A549 (cell line): ENCODE measurements around the gene MACF1.

Source experiments
- CBX2 ChIP-seq: fragments of 200-600 bp; sonication (generic); IDR thresholded peaks from 2 replicates; pipeline ENCODE4 v1.6.1; 2016; ENCODE audit warnings: low read depth, mild to moderate bottlenecking, borderline replicate concordance
- EP300 ChIP-seq, 2 experiments: fragments of >200 bp; sonication (Bioruptor Twin); formaldehyde crosslinking; IDR thresholded peaks; 2 replicates in 1 of 2; 3 replicates in 1 of 2; pipeline ENCODE4 v1.6.1; 2016 to 2017
- HDAC2 ChIP-seq: fragments of 200-600 bp; sonication (generic); IDR thresholded peaks from 2 replicates; pipeline ENCODE4 v1.6.1; 2016
- JUN ChIP-seq, 2 experiments: fragments of >200 bp; sonication (Bioruptor Twin); formaldehyde crosslinking; IDR thresholded peaks; 2 replicates in 1 of 2; 3 replicates in 1 of 2; pipeline ENCODE4 v1.6.1; 2016 to 2017
- ZFP36 ChIP-seq: fragments of 450-650 bp; IDR thresholded peaks from 2 replicates; pipeline ENCODE4 v1.6.1; 2014; ENCODE audit warnings: borderline replicate concordance; ENCODE audit not compliant: partially characterized antibody

- TF ChIP-seq JUN (IDR thresholded peaks at IDR 0.05) (no peak), EP300 (IDR thresholded peaks at IDR 0.05) (no peak), ZFP36 (no peak), CBX2 (no peak), HDAC2 (no peak)
These were observed 746 bp downstream of the MACF1 start for GRCh38 chr1:39205102-39205780.
